HCT116 (cell line): ENCODE measurements around the gene FAM110A. TPM values are rescaled to one million over a fixed set of nuclear protein-coding genes. Genes with fewer than 3 reads are reported as not detected.

Experiments used
- ATAC-seq: fragments of 200-7000 bp; cut with Tn5 transposase; 2 replicates; pipeline ENCODE4 v1.9.1; 2020; ENCODE audit warnings: mild to moderate bottlenecking, moderate library complexity
- BruUV-seq: library from RNA; stranded (reverse); fragments of 400-500 nt; replicated peaks from 2 replicates; lab custom pipeline; 2021; lab: Mats Ljungman, UMichigan
- CTCF ChIA-PET: fragments of 300-600 bp; sonication (Branson Sonifier 250); formaldehyde crosslinking; loops from one replicate; lab custom pipeline; 2021; ENCODE audit warnings: antibody characterized with exemption; lab: Charles Lee
- POLR2A ChIA-PET: fragments of 300-600, 350-600 bp; sonication (Branson Sonifier 250); formaldehyde crosslinking; loops from one replicate; lab custom pipeline; 2021; ENCODE audit warnings: antibody characterized with exemption; lab: Charles Lee
- RAD21 ChIA-PET, 2 experiments: fragments of 300-600 bp; sonication (Branson Sonifier 250); formaldehyde crosslinking; loops; one replicate each; lab custom pipeline; 2023; ENCODE audit warnings: low total read pairs in 2 of 2; ENCODE audit not compliant: uncharacterized antibody in 2 of 2, unreplicated experiment in 2 of 2, low non-redundant PET in 1 of 2; lab: Charles Lee
- DNase-seq: peaks from one replicate; pipeline ENCODE4 v3.0.0-alpha.2; 2010; ENCODE audit warnings: low read depth, low spot score
- H2AFZ ChIP-seq: fragments of 200-600 bp; shearing (Covaris generic), sonication (generic); 2 replicates; pipeline ENCODE4 v1.6.1; 2017; ENCODE audit warnings: low read depth, mixed run types, mixed read lengths, antibody characterized with exemption, low read length; ENCODE audit not compliant: poor library complexity, severe bottlenecking
- H3K27ac ChIP-seq: 2 replicates; pipeline ENCODE4 v1.5.1; 2012; ENCODE audit warnings: low read depth, low read length
- H3K27me3 ChIP-seq: fragments of 200-600 bp; sonication (generic); 2 replicates; pipeline ENCODE4 v1.6.1; 2016; ENCODE audit warnings: mixed run types, low read length, mixed read lengths; ENCODE audit not compliant: insufficient read depth
- H3K36me3 ChIP-seq, 2 experiments: fragments of 200-500 bp in 1 of 2; fragments of 200-600 bp in 1 of 2; sonication (Bioruptor generic) in 1 of 2; sonication (generic) in 1 of 2; 2 replicates each; pipeline versions ENCODE4 v1.5.1 to v1.6.1; 2014 to 2016; ENCODE audit warnings: low read length in 2 of 2, inconsistent platforms in 1 of 2, mixed read lengths in 1 of 2, mixed run types in 1 of 2; ENCODE audit not compliant: insufficient read depth in 2 of 2, control insufficient read depth in 1 of 2
- H3K4me1 ChIP-seq, 2 experiments: fragments of 200-600 bp in 1 of 2; sonication (generic) in 1 of 2; 2 replicates each; pipeline versions ENCODE4 v1.5.1 to v1.6.1; 2012 to 2017; ENCODE audit warnings: low read length in 2 of 2, inconsistent platforms in 1 of 2, mild to moderate bottlenecking in 1 of 2, mixed read lengths in 1 of 2, mixed run types in 1 of 2, moderate library complexity in 1 of 2; ENCODE audit not compliant: insufficient read depth in 2 of 2, control insufficient read depth in 1 of 2
- H3K4me2 ChIP-seq: fragments of 200-600 bp; sonication (generic); 2 replicates; pipeline ENCODE4 v1.6.1; 2017; ENCODE audit warnings: mixed run types, low read length, mixed read lengths
- H3K4me3 ChIP-seq, 2 experiments: fragments of 200-600 bp in 1 of 2; sonication (generic) in 1 of 2; replicated peaks in 1 of 2; 2 replicates each; pipeline ENCODE4 v1.5.1; 2011 to 2016; ENCODE audit warnings: low read length in 2 of 2, control low read depth in 1 of 2, low read depth in 1 of 2, mild to moderate bottlenecking in 1 of 2, mixed read lengths in 1 of 2, mixed run types in 1 of 2
- H3K79me2 ChIP-seq: fragments of 200-600 bp; sonication (generic); 2 replicates; pipeline ENCODE4 v1.6.1; 2017; ENCODE audit warnings: mild to moderate bottlenecking, mixed run types, low read length, moderate library complexity, mixed read lengths; ENCODE audit not compliant: insufficient read depth
- H3K9ac ChIP-seq: fragments of 200-600 bp; sonication (generic); 2 replicates; pipeline ENCODE4 v1.6.1; 2016; ENCODE audit warnings: low read length, mixed read lengths
- H3K9me2 ChIP-seq: fragments of 200-600 bp; sonication (generic), shearing (Covaris generic); 2 replicates; pipeline ENCODE4 v1.6.1; 2017; ENCODE audit warnings: mixed run types, mild to moderate bottlenecking, moderate library complexity; ENCODE audit not compliant: insufficient read depth
- H3K9me3 ChIP-seq, 2 experiments: fragments of 200-500 bp in 1 of 2; fragments of 200-600 bp in 1 of 2; sonication (Bioruptor generic) in 1 of 2; sonication (generic) in 1 of 2; 2 replicates each; pipeline ENCODE4 v1.6.1; 2014 to 2017; ENCODE audit warnings: low read length in 2 of 2, mixed read lengths in 2 of 2, inconsistent platforms in 1 of 2, low read depth in 1 of 2, mild to moderate bottlenecking in 1 of 2, mixed run types in 1 of 2, moderate library complexity in 1 of 2; ENCODE audit not compliant: control insufficient read depth in 1 of 2, insufficient read depth in 1 of 2
- H4K20me1 ChIP-seq: fragments of 200-600 bp; sonication (generic), shearing (Covaris generic); 2 replicates; pipeline ENCODE4 v1.6.1; 2017; ENCODE audit warnings: mixed run types, mild to moderate bottlenecking, moderate library complexity; ENCODE audit not compliant: insufficient read depth
- CBX3 ChIP-seq: IDR thresholded peaks from 2 replicates; pipeline ENCODE4 v1.6.1; 2012; ENCODE audit warnings: low read depth
- CEBPB ChIP-seq: IDR thresholded peaks from 2 replicates; pipeline ENCODE4 v1.6.1; 2012; ENCODE audit warnings: low read depth
- CTCF ChIP-seq, 3 experiments: fragments of 200-600 bp in 1 of 3; sonication (generic) in 1 of 3; IDR thresholded peaks in 2 of 3; conservative IDR thresholded peaks in 1 of 3; 2 replicates each; pipeline ENCODE4 v1.5.1; 2012 to 2017; ENCODE audit warnings: low read depth in 2 of 3, low read length in 2 of 3, antibody characterized with exemption in 1 of 3, borderline replicate concordance in 1 of 3, control low read depth in 1 of 3, mild to moderate bottlenecking in 1 of 3, mixed read lengths in 1 of 3, mixed run types in 1 of 3, moderate library complexity in 1 of 3; ENCODE audit not compliant: insufficient read depth in 1 of 3
- ELF1 ChIP-seq: IDR thresholded peaks from 2 replicates; pipeline ENCODE4 v1.6.1; 2012; ENCODE audit warnings: low read depth, borderline replicate concordance
- EZH2 ChIP-seq: fragments of 200-600 bp; sonication (generic); IDR thresholded peaks from 2 replicates; pipeline ENCODE4 v1.6.1; 2017; ENCODE audit warnings: antibody characterized with exemption, mixed run types
- EZH2phosphoT487 ChIP-seq: fragments of 200-600 bp; IDR thresholded peaks from 2 replicates; pipeline ENCODE4 v1.6.1; 2018; ENCODE audit warnings: antibody characterized with exemption, borderline replicate concordance
- FOSL1 ChIP-seq: IDR thresholded peaks from 2 replicates; pipeline ENCODE4 v1.6.1; 2012; ENCODE audit warnings: low read depth
- JUND ChIP-seq: IDR thresholded peaks from 2 replicates; pipeline ENCODE4 v1.6.1; 2012
- MAX ChIP-seq: IDR thresholded peaks from 2 replicates; pipeline ENCODE4 v1.6.1; 2012
- POLR2A ChIP-seq: IDR thresholded peaks from 2 replicates; pipeline ENCODE4 v1.7.0; 2011; ENCODE audit warnings: borderline replicate concordance; ENCODE audit not compliant: insufficient read depth, insufficient read length; ENCODE audit errors: extremely low read depth
- POLR2AphosphoS5 ChIP-seq: IDR thresholded peaks from 2 replicates; pipeline ENCODE4 v1.6.1; 2011; ENCODE audit warnings: mild to moderate bottlenecking, low read depth, low read length, moderate library complexity
- RAD21 ChIP-seq: IDR thresholded peaks from 2 replicates; pipeline ENCODE4 v1.6.1; 2012; ENCODE audit warnings: low read depth, mild to moderate bottlenecking
- REST ChIP-seq: IDR thresholded peaks from 2 replicates; pipeline ENCODE4 v1.6.1; 2012; ENCODE audit warnings: low read depth
- SIN3A ChIP-seq: IDR thresholded peaks from 2 replicates; pipeline ENCODE4 v1.6.1; 2012; ENCODE audit warnings: low read depth
- SRF ChIP-seq: IDR thresholded peaks from 2 replicates; pipeline ENCODE4 v1.6.1; 2012; ENCODE audit warnings: low read depth
- TCF7L2 ChIP-seq: IDR thresholded peaks from 2 replicates; pipeline ENCODE4 v1.7.0; 2011; ENCODE audit warnings: borderline replicate concordance, inconsistent platforms; ENCODE audit not compliant: insufficient read depth, insufficient read length; ENCODE audit errors: extremely low read depth
- ZBTB33 ChIP-seq: IDR thresholded peaks from 2 replicates; pipeline ENCODE4 v1.6.1; 2011; ENCODE audit warnings: mild to moderate bottlenecking, low read length, moderate library complexity; ENCODE audit not compliant: insufficient replicate concordance; ENCODE audit errors: extremely low read depth
- ZFX ChIP-seq: fragments of 450-650 bp; IDR thresholded peaks from 2 replicates; pipeline ENCODE4 v1.6.1; 2017
- ZNF274 ChIP-seq: fragments of 200-500 bp; sonication (Bioruptor generic); IDR thresholded peaks from 2 replicates; pipeline ENCODE4 v1.6.1; 2014; ENCODE audit warnings: mild to moderate bottlenecking, low read depth, low read length, inconsistent platforms
- intact Hi-C: fragments of 100-400 bp; cut with micrococcal nuclease; formaldehyde crosslinking; loops from 2 replicates; pipeline ENCODE4 v1.10.0; 2022
- total RNA-seq: library from RNA; stranded (reverse); gene quantifications from one replicate; pipeline ENCODE4 v1.2.1, GENCODE V29; 2021; ENCODE audit not compliant: unreplicated experiment

The FAM110A gene
- total RNA-seq, 1 experiment from 2014 or later, result 26.4 TPM

- Histone ChIP-seq H3K9me2 (no peaks in the 10 kb centered on the region), H3K27me3 (peaks cover 15% of the 10 kb centered on the region; the same call in 1 of the 2 replicates), H3K4me1 (no peaks in the 10 kb centered on the region; a peak in 2 of 4 replicates), H3K9ac (no peak overlapping the region), H3K9me3 (no peaks in the 10 kb centered on the region), H4K20me1 (no peaks in the 10 kb centered on the region; the same call in 1 of the 2 replicates), H3K4me3 (no peak overlapping the region), H3K4me2 (no peak overlapping the region), H3K79me2 (no peaks in the 10 kb centered on the region), H3K27ac (no peak overlapping the region), H3K36me3 (no peaks in the 10 kb centered on the region), H2AFZ (no peak overlapping the region)
- ATAC-seq, result no peak
- RAD21 ChIA-PET, result no interaction called here
- TF ChIP-seq ELF1 (no peak), POLR2A (no peak), TCF7L2 (no peak), CTCF (IDR thresholded peaks at IDR 0.05 in 2 of 3, conservative IDR thresholded peaks at IDR 0.05 in 1 of 3; ENCODE audit: borderline replicate concordance in 1 of 3, insufficient read depth in 1 of 3, low read depth in 2 of 3, low read length in 2 of 3) (no peak), EZH2 (no peak), CBX3 (no peak), SRF (no peak), EZH2phosphoT487 (no peak), POLR2AphosphoS5 (no peak), CEBPB (no peak), RAD21 (no peak), FOSL1 (no peak), REST (no peak), ZFX (no peak), SIN3A (no peak), ZNF274 (no peak), ZBTB33 (no peak), MAX (no peak), JUND (no peak)
- CTCF ChIA-PET, result no interaction called here
- DNase-seq, result no peak
- BruUV-seq, result no TSS peak
- POLR2A ChIA-PET, result no interaction called here
- intact Hi-C loops, result no loop called here
Observed at GRCh38 chr20:871436-871835, 37.9 kb downstream of the FAM110A start.
